HUDEP-2 (cell line): ENCODE data around the gene CST4.

Source experiments
- DNase-seq, 76 experiments: peaks; one replicate each; lab custom pipeline; 2025; ENCODE audit not compliant: unreplicated experiment in 76 of 76; lab: John Stamatoyannopoulos, UW

CST4 gene

GRCh38 chr20:23663180-23663579, 25.7 kb downstream of the CST4 start:
- no peak for DNase-seq

- no peak for DNase-seq
Measured at GRCh38 chr20:23662276-23662870, 26.5 kb downstream of the CST4 start.

- no peak for DNase-seq
Measured at GRCh38 chr20:23661002-23661429, 27.8 kb downstream of the CST4 start.

GRCh38 chr20:23659989-23660837, 28.6 kb downstream of the CST4 start:
- DNase-seq: peak in 1 of 76 experiments; percentile 5

GRCh38 chr20:23659610-23659988, 29.2 kb downstream of the CST4 start:
- peak in 1 of 76 experiments; percentile 1 for DNase-seq

- no peak for DNase-seq
Measured at GRCh38 chr20:23658989-23659609, 29.7 kb downstream of the CST4 start.

- no peak for DNase-seq
Measured at GRCh38 chr20:23658336-23658735, 30.5 kb downstream of the CST4 start.

GRCh38 chr20:23657202-23657601, 31.6 kb downstream of the CST4 start:
- DNase-seq: no peak

- no peak for DNase-seq
Measured at GRCh38 chr20:23656372-23656771, 32.5 kb downstream of the CST4 start.

- DNase-seq: no peak
Measured at GRCh38 chr20:23655491-23656211, 33.2 kb downstream of the CST4 start.

- DNase-seq: no peak
Measured at GRCh38 chr20:23654717-23655116, 34.1 kb downstream of the CST4 start.

GRCh38 chr20:23654000-23654399, 34.8 kb downstream of the CST4 start:
- DNase-seq: no peak

- DNase-seq: no peak
Measured at GRCh38 chr20:23653400-23653938, 35.4 kb downstream of the CST4 start.

- no peak for DNase-seq
Measured at GRCh38 chr20:23652926-23653325, 35.9 kb downstream of the CST4 start.

- no peak for DNase-seq
Measured at GRCh38 chr20:23652371-23652770, 36.5 kb downstream of the CST4 start.

GRCh38 chr20:23651117-23651516, 37.7 kb downstream of the CST4 start:
- DNase-seq: no peak

- DNase-seq: no peak
Measured at GRCh38 chr20:23649830-23650417, 38.9 kb downstream of the CST4 start.

GRCh38 chr20:23649242-23649641, 39.6 kb downstream of the CST4 start:
- DNase-seq: no peak

GRCh38 chr20:23647346-23647745, 41.5 kb downstream of the CST4 start:
- DNase-seq: no peak

- no peak for DNase-seq
Measured at GRCh38 chr20:23646106-23646873, 42.5 kb downstream of the CST4 start.
